MM.1S (cell line): ENCODE measurements around the gene PJA1.

Source experiments
- DNase-seq: peaks from one replicate; pipeline ENCODE4 v3.0.0-alpha.2; 2015
- H2AFZ ChIP-seq: fragments of 300-600 bp; sonication (generic); 2 replicates; pipeline ENCODE4 v1.6.0; 2016; ENCODE audit warnings: antibody characterized with exemption, low read length
- H3F3A ChIP-seq: fragments of 300-600 bp; sonication (generic); 2 replicates; pipeline ENCODE4 v1.6.1; 2016; ENCODE audit warnings: mild to moderate bottlenecking, antibody characterized with exemption, low read length, moderate library complexity, mixed read lengths; ENCODE audit not compliant: insufficient read depth
- H3K27ac ChIP-seq: fragments of 300-600 bp; sonication (generic); 2 replicates; pipeline ENCODE4 v1.5.1; 2016; ENCODE audit warnings: mild to moderate bottlenecking, low read length
- H3K27me3 ChIP-seq: fragments of 300-600 bp; sonication (generic); replicated peaks from 2 replicates; pipeline ENCODE4 v1.6.0; 2016; ENCODE audit warnings: low read length; ENCODE audit not compliant: insufficient read depth
- H3K36me3 ChIP-seq: fragments of 300-600 bp; sonication (generic); replicated peaks from 2 replicates; pipeline ENCODE4 v1.6.1; 2016; ENCODE audit warnings: mild to moderate bottlenecking, low read length, mixed read lengths; ENCODE audit not compliant: insufficient read depth
- H3K4me1 ChIP-seq: fragments of 300-600 bp; sonication (generic); 2 replicates; pipeline ENCODE4 v1.6.1; 2016; ENCODE audit warnings: low read length, mixed read lengths
- H3K4me2 ChIP-seq: fragments of 300-600 bp; sonication (generic); 2 replicates; pipeline ENCODE4 v1.6.0; 2016; ENCODE audit warnings: low read depth, low read length
- H3K4me3 ChIP-seq: fragments of 300-600 bp; sonication (generic); 2 replicates; pipeline ENCODE4 v1.5.1; 2016; ENCODE audit warnings: low read length, mixed read lengths
- H3K79me2 ChIP-seq: fragments of 300-600 bp; sonication (generic); 2 replicates; pipeline ENCODE4 v1.6.1; 2016; ENCODE audit warnings: mixed run types, low read length, mixed read lengths
- H3K9ac ChIP-seq: fragments of 300-600 bp; sonication (generic); 2 replicates; pipeline ENCODE4 v1.6.1; 2016; ENCODE audit warnings: low read length, mixed read lengths
- H3K9me2 ChIP-seq: fragments of 300-600 bp; sonication (generic); replicated peaks from 2 replicates; pipeline ENCODE4 v1.6.1; 2016; ENCODE audit warnings: mild to moderate bottlenecking, low read length, mixed read lengths; ENCODE audit not compliant: insufficient read depth
- H3K9me3 ChIP-seq: fragments of 300-600 bp; sonication (generic); replicated peaks from 2 replicates; pipeline ENCODE4 v1.6.1; 2016; ENCODE audit warnings: mild to moderate bottlenecking, low read length, mixed read lengths; ENCODE audit not compliant: insufficient read depth
- H4K20me1 ChIP-seq: fragments of 300-600 bp; sonication (generic); 2 replicates; pipeline ENCODE4 v1.6.1; 2016; ENCODE audit warnings: mild to moderate bottlenecking, low read length, moderate library complexity, mixed read lengths; ENCODE audit not compliant: insufficient read depth
- EZH2 ChIP-seq: fragments of 300-600 bp; sonication (generic); optimal IDR thresholded peaks from 2 replicates; pipeline ENCODE3; 2017; ENCODE audit warnings: low read depth, mild to moderate bottlenecking, antibody characterized with exemption, low read length, mixed read lengths
- EZH2phosphoT487 ChIP-seq: fragments of 300-600 bp; sonication (generic); IDR thresholded peaks from 2 replicates; pipeline ENCODE4 v1.6.1; 2018; ENCODE audit warnings: antibody characterized with exemption, low read length
- TF ChIP-seq, protein P1 (sequence below): fragments of 300-600 bp; sonication (generic); IDR thresholded peaks from 2 replicates; pipeline ENCODE4 v1.5.1; 2016; ENCODE audit warnings: antibody characterized with exemption, low read length, mixed read lengths

PJA1 gene

DNA sequence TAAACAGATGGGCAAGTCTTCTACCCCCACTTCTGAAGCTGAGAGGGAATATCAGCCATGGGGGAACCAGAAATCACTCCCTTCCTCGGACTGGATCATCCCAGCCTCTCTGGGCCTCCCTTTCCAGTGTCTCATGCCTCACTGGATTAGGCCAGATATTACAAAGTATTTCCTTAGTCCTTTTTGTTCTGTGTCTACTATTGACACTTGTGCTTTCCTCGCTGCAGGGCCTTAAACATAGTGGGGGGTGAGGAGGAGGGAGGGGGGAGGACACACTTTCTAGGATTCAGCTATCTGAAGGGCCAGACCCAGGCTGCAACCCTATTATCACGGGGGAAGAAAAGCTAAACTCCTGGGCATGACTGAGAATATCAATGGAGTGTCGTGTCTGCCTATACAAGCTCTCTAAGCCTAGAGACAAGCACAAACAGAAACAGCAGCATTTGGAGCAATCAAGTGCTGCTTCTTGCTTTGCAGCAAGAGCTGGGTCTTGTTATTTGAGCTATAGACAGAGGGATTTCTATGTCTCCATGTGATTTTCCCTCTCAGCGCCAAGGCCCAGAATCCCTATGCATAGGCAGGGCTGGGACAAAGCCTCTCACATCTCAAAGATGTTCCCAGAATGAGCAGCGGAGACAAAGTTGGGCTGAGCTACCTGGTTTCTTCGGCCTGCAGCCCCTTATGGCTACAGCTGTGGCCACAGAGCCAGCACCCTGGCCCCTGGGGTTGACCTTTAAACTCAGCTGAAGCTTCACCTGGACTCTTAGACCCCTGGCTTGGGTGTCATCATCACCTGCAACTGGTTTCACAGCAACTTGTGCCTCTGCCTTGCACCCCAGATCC, 20.2 kb downstream of the PJA1 start:
- no peaks in the 10 kb centered on the region for H3K9me3 ChIP-seq
- no peak overlapping the region for H3K4me2 ChIP-seq
- no peak for DNase-seq

DNA sequence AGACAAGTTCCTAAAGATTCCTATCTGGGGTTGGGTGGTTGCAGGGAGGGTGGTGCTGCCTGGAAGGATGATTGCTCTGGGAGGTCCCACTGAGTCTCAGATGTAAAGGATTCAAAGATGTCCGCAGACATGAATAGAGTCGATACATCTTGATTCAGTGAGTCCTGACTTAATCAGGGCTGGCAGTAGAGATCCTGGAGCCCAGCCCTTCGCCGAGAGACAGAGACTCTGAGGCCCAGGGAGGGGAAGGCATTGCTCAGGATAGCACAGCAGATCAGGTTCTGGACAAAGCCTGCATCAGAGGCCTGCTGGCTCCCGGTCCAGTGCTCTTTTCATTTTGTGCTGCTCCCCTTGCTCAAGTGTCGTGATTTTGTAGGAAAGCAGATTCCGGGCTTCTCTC, 21.7 kb downstream of the PJA1 start:
- DNase-seq = no peak
- H4K20me1 ChIP-seq = no peaks in the 10 kb centered on the region
- no peaks in the 10 kb centered on the region for H3K9me2 ChIP-seq
- no peak overlapping the region for H3K4me3 ChIP-seq
- no peaks in the 10 kb centered on the region for H3K9me3 ChIP-seq
- H3K79me2 ChIP-seq = no peaks in the 10 kb centered on the region
- H3K9ac ChIP-seq = no peak overlapping the region
- no peaks in the 10 kb centered on the region for H3K27me3 ChIP-seq
- no peaks in the 10 kb centered on the region for H3K4me1 ChIP-seq
- H3F3A ChIP-seq = no peaks in the 10 kb centered on the region
- no peak overlapping the region for H3K27ac ChIP-seq
- no peak overlapping the region for H3K4me2 ChIP-seq
- no peak overlapping the region for H2AFZ ChIP-seq
- TF ChIP-seq EZH2 = no peak
- no peak for TF ChIP-seq EZH2phosphoT487
- no peaks in the 10 kb centered on the region for H3K36me3 ChIP-seq

More for the DNA sequence above, 20.2 kb downstream of the PJA1 start:
- no peaks in the 10 kb centered on the region for H3K27me3 ChIP-seq
- no peak overlapping the region for H3K9ac ChIP-seq
- no peak overlapping the region for H3K27ac ChIP-seq
- H3K4me1 ChIP-seq = no peaks in the 10 kb centered on the region
- H4K20me1 ChIP-seq = no peaks in the 10 kb centered on the region
- H2AFZ ChIP-seq = no peak overlapping the region
- H3K79me2 ChIP-seq = no peaks in the 10 kb centered on the region
- no peaks in the 10 kb centered on the region for H3F3A ChIP-seq
- no peaks in the 10 kb centered on the region for H3K36me3 ChIP-seq
- no peak for TF ChIP-seq EZH2phosphoT487
- TF ChIP-seq, protein P1, sequence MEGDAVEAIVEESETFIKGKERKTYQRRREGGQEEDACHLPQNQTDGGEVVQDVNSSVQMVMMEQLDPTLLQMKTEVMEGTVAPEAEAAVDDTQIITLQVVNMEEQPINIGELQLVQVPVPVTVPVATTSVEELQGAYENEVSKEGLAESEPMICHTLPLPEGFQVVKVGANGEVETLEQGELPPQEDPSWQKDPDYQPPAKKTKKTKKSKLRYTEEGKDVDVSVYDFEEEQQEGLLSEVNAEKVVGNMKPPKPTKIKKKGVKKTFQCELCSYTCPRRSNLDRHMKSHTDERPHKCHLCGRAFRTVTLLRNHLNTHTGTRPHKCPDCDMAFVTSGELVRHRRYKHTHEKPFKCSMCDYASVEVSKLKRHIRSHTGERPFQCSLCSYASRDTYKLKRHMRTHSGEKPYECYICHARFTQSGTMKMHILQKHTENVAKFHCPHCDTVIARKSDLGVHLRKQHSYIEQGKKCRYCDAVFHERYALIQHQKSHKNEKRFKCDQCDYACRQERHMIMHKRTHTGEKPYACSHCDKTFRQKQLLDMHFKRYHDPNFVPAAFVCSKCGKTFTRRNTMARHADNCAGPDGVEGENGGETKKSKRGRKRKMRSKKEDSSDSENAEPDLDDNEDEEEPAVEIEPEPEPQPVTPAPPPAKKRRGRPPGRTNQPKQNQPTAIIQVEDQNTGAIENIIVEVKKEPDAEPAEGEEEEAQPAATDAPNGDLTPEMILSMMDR = no peak
- TF ChIP-seq EZH2 = no peak
- no peak overlapping the region for H3K4me3 ChIP-seq
- H3K9me2 ChIP-seq = no peaks in the 10 kb centered on the region

DNA sequence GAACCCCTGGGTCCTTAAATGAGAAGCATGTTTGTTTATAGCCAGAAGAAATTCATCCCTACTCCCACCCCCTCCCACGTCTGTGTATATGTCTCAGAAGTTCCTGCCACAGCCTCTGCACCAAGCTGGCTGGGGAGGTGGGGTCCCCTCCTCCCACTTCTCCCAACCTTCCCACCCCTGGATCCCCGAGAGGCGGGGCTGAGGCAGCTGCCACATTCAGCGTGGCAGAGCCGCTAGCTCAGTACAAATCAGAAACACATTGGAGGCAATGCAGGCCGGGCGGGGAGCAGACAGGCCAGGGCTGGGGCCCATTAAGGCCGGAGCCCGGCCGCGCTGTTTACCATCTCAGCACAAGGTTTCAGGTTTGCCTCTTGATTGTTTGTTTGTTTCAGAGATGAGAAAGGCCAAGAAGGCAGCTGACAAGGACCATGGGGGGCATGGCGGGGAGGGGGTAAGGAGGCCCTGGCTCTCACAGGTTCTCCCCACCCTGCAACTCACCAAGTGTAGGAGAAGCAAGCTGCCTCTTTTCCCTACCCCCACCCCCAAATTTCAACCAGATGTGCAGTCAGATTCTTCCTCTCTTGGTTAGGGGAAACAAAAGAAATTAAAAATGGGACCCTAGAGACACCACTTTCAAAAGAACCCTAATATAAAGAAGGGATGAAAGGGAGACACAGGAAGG, 22.3 kb downstream of the PJA1 start:
- H3K4me3 ChIP-seq = no peak overlapping the region
- H3K79me2 ChIP-seq = no peaks in the 10 kb centered on the region
- H3K27me3 ChIP-seq = no peaks in the 10 kb centered on the region
- no peaks in the 10 kb centered on the region for H3K9me2 ChIP-seq
- H3K9ac ChIP-seq = no peak overlapping the region
- no peaks in the 10 kb centered on the region for H3K4me1 ChIP-seq
- H3K27ac ChIP-seq = no peak overlapping the region
- H3F3A ChIP-seq = no peaks in the 10 kb centered on the region
- TF ChIP-seq EZH2phosphoT487 (no peak), EZH2 (no peak)
- TF ChIP-seq, protein P1 = no peak
- no peaks in the 10 kb centered on the region for H4K20me1 ChIP-seq
- no peak for DNase-seq
- no peak overlapping the region for H2AFZ ChIP-seq
- H3K4me2 ChIP-seq = no peak overlapping the region
- no peaks in the 10 kb centered on the region for H3K9me3 ChIP-seq
- H3K36me3 ChIP-seq = no peaks in the 10 kb centered on the region
